Measurements from ENCODE around the gene PAQR8.
A peak's percentile ranks its signal among the peaks of the same experiment; 100 is the strongest.
"Not testable (repeated sequence)": the region's sequence is repeated elsewhere in the genome, so short reads cannot be mapped to it uniquely, and the experiment has no call there.

PAQR8 gene

GRCh38 chr6:52415917-52416628 is 54.1 kb downstream of the PAQR8 start:
- DNase-seq: no peak

DNA sequence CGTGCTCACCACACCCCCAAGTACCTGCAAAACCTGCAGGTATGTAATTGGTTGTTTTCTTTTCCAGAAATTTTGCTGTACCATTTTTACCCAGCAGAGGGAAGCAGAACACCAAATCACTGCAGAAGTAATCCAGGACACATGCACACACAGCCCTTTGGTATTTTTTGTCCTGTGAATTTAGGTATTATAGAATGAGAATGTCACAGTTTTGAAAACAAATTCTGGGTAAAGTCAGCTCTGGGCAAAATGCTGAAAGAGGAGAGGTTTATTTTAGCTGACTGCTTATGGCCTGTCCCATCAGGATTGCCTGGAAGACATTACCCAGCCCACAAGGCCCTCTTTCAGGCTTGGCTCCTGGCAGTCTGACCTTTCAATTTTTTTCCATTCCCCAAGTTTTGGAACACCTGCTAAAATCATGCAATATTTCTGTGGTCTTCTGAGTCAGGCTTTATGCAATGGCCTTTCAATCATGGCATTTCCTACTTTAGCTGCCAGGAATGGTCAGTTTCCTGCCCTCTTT is 54.7 kb downstream of the PAQR8 start:
- no peak for DNase-seq

DNA sequence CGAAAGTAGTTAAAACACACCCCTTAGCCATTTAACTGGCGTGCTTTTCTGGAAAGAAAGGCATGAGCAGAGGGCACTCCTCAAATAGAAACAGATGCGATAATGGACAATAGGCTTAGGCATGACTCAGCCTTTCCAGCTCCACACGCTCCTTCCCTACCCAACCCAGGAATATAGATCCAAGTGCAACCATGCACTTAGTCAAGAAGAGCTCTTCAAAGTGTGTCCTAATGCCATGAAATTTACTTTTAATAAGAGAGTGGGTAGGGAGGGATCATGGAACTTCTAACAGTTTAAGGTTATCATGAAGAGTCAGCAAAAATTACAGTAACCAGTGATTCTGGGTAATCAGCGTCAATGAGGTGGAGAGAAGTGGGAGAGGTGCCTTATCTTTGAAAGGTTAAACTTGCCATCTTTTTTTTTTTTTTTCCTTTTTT is 55.7 kb downstream of the PAQR8 start:
- no peak for DNase-seq

- DNase-seq: no peak
These were observed 56.7 kb downstream of the PAQR8 start for GRCh38 chr6:52418606-52419005.

- peak; percentile 98 for DNase-seq
These were observed 58.1 kb downstream of the PAQR8 start, which contains the start of gene EFHC1 for GRCh38 chr6:52419809-52420667. Gene EFHC1 (plus strand): TSS chr6:52420342. CDS start chr6:52420411, 69 bp downstream.

GRCh38 chr6:52420668-52421358 is 58.9 kb downstream of the PAQR8 start:
- DNase-seq: no peak

- no peak for DNase-seq
These were observed 60.2 kb downstream of the PAQR8 start for GRCh38 chr6:52422156-52422555.

GRCh38 chr6:52423448-52423847 is 61.5 kb downstream of the PAQR8 start:
- no peak for DNase-seq

GRCh38 chr6:52423971-52424381 is 62.0 kb downstream of the PAQR8 start:
- no peak for DNase-seq

GRCh38 chr6:52424513-52424912 is 62.6 kb downstream of the PAQR8 start:
- no peak for DNase-seq

DNA sequence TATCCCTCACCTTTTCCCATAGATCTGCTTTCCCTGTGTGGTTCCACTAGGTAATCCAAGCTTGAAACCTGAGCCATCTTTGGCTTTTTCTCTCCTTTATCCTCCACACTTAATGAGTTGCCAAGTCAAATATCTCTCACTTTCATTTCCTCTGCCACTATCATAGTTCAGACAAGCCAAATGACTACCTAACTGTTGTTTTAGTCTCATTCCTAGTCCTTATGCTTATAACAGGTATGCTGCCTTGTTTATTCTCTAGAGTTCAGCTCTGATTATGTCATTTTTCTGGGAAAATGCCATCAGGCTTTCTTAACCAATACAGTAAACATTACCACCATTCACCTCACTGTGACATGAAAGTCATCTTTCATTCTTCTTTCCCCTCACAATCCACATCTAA is 64.7 kb downstream of the PAQR8 start:
- no peak for DNase-seq

- not testable (repeated sequence) for DNase-seq
These were observed 71.3 kb downstream of the PAQR8 start for GRCh38 chr6:52433294-52433693.

GRCh38 chr6:52435345-52435744 is 73.4 kb downstream of the PAQR8 start:
- no peak for DNase-seq

DNA sequence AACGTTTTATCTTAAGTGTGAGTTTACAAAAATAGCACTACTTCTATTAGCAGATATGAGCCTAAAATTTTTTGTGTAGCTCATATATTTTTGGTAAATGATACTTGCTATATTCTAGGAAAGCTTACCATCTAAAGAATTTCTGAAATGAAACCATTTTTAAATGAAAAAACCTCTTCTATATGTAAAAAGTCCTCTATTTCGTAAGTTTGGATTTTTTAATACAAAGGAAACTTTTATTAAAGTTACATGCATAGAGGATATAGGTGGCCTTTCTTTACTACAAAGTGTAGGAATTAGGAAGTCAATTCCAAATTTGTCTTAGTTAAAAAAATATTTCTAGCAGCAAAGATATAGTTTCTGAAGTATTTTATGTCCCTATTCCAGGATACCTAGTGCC is 77.0 kb downstream of the PAQR8 start:
- DNase-seq: no peak

DNA sequence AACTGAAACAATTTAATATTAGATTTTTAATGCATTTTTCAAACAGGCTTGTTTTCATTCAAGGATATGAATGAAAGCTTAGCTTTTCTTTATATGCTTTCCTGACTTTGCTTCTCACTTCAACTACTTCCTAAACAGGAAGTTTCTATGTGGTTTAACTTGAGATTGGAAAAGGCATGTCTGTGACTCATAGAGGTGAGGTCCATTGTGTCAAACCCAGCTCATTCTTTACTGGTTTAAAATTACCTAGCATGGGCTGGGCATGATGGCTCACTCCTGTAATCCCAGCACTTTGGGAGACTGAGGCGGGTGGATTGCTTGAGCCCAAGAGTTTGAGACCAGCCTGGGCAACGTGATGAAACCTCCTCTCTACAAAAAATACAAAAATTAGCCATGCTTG is 92.6 kb downstream of the PAQR8 start:
- DNase-seq: no peak

- no peak for DNase-seq
These were observed 95.1 kb downstream of the PAQR8 start for GRCh38 chr6:52457096-52457495.
